Activated CD4-positive, CD25-positive, alpha-beta regulatory T cell treated with anti-CD3 and anti-CD28 coated beads, Interleukin-2, amount 50 U/mL, for 72 hours (primary cell): Measurements from ENCODE around the gene LPCAT3.
"Not testable (repeated sequence)": the region's sequence is repeated elsewhere in the genome, so short reads cannot be mapped to it uniquely, and the experiment has no call there.

Source experiments
- DNase-seq: peaks from one replicate; pipeline ENCODE4 v3.0.0; 2021

The LPCAT3 gene

DNA sequence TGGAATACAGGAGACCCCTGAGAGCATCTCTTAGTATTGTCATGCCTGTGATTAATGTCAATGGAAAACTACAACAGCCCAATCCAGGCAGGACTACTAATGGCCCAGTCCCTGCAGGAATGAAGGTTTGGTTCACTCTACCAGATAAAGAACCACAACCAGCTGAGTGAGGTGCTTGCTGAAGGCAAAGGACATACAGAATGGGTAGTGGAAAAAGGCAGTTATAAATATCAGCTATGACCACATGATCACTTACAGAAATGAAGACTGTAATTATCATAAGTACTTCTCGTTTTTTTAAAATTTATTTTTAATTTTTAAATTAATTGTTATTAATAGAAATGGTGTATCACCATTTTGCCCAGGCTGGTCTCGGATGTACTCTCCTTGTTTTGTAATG is 17.2 kb upstream of the LPCAT3 start:
- no peak for DNase-seq

DNA sequence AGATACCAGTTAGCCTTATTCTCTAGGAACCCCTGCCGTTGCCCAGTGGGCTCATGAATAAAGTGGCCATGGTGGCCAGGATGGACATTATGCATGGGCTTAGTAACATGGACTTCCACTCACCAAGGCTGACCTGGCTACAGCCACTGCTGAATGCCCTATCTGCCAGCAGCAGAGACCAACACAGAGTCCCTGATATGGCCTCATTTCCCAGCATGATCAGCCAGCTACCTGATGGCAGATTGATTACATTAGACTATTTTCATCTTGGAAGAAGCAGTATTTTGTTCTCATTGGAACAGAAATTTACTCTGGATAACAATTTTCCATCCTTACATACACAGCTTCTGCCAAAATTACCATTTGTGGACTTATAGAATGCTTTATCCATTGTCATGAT is 16.2 kb upstream of the LPCAT3 start:
- no peak for DNase-seq

DNA sequence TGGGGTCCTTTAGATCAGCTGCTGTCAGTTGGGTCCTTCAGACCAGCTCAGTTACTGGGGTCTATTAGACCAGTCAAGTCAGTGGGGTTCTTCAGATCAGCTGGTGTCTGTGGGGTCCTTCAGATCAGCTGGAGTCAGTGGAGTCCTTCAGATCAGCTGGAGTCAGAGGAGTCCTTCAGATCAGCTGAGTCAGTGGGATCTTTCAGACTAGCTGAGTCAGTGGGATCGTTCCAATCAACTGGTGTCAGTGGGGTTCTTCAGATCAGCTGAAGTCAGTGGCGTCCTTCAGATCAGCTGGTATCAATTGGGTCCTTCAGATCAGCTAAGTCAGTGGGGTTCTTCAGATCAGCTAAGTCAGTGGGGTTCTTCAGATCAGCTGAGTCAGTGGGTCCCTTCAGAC is 14.7 kb upstream of the LPCAT3 start:
- no peak for DNase-seq

DNA sequence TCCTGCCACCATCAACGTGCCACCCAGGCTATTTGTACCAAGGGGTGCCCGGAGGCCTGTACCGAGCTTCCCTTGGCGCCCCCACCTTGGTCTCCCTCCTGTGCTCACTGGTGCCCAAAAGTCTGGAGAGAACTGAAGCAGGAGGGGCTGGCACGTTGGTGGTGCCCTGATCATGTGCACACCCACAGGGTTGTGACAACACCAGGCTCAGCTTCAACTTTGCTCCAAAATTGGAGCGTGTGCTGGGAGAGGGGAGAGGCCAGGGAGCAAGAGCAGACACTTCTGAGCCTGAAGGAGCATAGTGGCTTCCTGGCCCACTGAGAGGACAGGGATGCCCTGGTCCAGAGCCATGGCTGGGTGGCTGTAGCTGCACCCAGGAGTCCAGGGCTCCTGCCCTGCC is 13.0 kb upstream of the LPCAT3 start:
- no peak for DNase-seq

DNA sequence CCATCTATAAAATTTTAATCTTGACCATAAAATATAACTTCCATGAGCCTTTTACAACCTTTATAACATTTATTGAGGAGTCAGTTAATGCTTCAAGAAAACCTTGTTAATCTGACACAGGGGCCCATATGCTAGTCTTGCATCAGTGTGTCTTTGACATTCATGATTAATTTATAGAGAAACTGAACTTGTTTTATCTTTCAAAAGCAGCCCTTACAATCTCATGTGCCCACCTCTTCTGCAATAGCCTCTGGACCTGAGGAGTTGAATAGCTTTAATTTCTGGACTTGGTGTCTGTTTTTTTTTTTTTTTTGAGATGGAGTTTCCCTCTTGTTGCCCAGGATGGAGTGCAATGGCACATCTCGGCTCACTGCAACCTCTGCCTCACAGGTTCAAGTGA is 8.6 kb upstream of the LPCAT3 start:
- no peak for DNase-seq

DNA sequence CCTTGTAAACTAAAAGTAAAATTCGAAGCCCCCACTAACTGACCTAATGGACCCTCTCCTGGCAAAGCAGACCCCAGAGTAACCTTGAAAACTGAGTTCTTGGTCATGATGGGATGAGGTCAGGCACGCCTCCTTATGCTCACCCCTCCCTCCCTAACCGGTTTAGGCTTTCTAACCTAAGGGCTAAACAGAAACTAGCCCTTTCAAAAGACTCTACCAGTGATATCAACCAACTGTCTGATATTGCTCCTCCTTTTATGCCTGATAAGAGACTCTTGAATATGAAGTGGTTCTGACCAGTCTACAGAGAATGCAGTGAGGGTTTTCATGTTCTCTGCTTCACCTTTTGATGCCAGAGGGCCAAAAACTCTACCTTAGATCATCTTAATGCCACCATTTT is 4.8 kb upstream of the LPCAT3 start:
- no peak for DNase-seq

DNA sequence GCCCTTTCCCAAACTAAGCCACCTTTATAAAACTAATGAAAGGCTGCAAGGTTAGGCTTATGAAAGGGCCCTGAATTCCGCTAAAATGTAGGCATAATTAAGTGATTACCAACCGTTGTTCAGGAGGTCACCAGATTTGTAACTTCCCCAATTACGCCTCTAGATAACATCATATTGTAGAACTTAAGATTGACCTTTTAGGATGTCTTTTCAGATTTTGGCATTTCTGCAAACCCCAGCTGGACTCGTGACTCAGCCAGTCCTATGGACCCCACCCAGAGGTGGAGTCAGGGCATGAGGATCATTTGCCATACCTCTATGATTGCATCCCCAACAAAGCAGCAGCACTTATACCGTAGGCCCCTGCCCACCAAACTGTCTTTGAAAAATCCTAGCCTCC is 3.7 kb upstream of the LPCAT3 start:
- no peak for DNase-seq

DNA sequence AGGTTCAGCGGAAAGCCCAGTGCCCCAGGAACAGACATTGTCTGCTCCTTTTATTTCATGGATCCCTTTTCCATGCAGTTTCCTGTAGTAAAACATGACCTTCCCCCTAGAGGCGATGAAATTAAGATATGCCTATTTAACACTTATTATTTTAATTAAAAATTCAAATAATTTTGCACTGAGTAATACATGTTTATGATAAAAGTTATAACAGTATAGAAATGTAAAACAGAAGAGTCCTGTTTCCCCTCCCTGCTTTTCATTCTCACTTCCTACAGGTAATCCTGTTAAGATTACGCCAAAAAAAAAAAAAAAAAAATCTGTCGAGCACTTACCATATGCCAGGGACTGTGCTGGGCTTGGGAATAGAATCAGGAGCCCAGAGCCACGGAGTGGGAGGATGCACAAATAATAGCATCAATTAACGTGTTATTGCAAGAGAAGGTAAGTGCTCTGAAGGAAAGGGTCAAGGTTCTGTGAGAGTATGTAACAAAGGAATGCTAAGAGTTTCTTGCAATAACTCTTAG is 830 bp upstream of the LPCAT3 start:
- DNase-seq: no peak

DNA sequence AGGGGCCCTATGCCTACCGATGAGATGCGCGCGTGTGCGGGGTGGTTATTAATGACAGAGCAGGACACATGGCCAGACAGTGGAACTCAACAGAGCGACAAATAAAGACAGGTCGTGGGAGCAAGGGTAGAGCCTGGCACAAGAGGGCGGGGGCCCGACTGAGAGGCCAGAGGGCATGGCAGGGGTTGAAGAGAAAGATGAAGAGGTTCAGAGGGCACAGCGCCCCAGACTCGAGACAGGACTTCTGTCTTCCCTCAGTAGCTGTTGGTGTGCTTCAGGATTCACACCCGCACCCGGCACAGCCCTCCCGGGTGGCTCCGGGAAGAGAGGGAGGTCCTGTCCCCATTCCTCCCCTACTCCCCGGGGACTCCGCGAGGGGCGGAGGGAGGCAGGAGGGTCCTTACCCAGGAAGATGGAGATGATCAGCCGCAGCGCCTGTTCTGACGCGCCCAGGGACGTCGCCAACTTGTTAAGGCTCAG is 366 bp downstream of the LPCAT3 start:
- DNase-seq: no peak

DNA sequence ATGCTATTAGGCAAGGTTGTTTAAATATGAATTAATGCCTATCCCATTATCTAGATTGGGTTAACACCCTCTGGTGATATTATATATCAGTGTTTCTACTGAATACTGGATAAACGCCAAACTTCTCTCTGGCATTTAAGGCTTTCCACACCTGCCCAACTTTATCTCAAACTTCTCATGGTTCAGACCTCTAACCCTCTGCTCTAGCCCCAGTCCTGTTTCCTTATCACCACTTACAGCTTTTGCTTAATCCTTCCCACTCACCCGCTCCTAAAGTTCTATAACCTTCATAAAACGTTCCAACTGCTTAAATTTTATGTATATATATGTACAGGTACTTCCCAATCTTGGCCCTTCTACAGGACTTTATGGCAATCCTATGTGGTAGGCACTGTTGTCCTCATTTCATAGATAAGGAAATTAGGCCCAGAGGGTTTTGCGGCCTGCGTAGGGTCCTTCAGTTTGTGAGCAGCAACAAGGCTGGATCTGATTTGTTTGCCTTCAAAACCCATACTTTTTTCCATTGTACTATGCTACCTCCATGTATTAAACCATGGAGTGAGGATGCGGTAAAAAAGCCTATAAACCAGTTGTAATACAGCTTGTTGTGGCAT is 1.2 kb downstream of the LPCAT3 start:
- no peak for DNase-seq

DNA sequence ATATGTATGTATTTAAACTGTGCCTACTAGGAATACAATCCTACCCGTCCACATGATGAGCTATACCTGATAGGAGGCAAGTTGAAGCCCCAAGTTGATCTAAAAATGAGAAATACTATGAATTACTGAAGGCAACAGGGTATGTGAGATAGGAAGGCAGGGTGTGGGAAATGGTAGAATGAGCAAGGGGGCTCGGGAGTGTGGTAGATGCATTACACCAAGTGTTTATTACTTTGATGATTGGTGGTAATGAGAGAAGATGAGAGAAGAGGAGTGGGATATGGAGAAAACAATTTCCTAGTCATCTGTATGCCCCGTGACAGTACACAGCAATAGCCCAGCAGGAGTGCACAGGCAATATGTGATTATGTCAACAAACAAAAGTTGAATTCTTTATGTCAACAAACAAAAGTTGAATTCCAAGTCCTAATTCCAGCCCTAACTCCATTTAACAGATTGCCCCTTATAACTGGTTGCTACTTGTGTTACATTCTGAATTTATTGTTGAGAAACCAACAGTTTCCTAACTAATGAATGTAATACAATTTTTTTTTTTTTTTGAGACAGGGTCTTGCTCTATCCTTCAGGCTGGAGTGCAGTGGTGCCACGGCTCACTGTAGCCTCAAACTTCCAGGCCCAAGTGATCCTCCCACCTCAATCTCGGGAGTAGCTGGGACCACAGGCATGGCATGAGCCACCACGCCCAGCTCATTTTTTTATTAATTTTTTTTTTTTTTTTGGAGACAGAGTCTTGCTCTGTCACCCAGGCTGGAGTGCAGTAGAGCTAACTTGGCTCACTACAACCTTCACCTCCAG is 2.5 kb downstream of the LPCAT3 start:
- no peak for DNase-seq

DNA sequence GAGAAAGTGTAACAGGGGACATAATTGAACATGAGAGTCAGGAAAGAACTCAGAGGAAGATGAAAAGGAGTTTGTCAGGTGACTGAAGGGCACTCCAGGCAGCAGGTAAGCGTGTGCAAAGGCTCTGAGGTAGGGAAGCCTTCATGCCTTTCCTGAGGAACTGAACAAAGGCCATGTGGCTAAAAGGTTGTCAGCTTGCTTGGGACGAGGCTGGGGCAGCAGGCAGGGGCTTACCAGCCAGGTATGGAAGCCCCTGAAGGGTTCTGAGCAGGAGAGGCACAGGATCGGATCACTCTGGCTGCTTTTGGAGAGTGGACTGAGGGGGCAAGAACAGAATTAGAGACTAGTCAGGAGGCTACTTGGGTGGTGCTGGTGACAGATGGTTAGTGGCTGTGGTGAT is 5.2 kb downstream of the LPCAT3 start:
- DNase-seq: no peak

DNA sequence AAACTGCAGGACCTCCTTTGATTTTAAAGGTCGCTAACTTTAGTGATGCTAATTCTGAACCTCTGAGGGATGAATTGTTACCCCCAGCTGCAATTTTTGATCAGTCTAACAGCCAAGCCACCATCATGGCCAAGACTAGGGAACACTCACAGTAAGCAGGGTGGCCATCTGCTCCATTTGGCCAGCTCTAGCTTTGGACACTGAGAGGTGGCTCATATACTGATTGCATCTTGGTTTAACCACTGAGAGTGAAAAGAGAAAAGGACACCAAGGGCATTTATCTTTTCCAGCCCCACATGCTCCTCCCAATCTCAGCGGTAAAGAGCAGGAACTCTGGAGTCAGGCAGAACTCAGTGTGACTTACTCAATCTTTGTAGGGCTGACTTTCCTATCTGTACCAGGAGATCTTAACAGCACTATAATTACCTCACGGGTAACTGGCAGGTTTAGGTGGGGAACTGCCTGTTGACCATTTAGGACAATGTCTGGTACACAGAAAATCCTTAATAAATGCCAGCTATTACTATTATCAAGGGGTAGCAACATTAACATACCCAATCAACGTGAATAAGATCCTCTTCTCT is 6.2 kb downstream of the LPCAT3 start:
- DNase-seq: no peak

DNA sequence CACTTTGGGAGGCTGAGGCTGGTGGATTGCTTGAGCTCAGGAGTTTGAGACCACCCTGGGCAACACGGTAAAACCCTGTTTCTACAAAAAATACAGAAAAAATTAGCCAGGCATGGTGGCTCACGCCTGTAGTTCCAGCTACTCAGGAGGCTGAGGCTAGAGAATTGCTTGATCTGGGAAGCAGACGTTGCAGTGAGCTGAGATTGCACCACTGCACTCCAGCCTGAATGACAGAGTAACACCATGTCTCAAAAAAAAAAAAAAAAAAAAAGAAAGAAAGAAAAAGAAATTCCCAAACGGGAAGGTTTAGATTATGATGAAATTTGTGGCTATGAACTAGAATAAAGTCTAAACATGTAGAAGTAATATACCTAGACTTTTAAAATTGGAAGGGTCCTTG is 6.9 kb downstream of the LPCAT3 start:
- not testable (repeated sequence) for DNase-seq

DNA sequence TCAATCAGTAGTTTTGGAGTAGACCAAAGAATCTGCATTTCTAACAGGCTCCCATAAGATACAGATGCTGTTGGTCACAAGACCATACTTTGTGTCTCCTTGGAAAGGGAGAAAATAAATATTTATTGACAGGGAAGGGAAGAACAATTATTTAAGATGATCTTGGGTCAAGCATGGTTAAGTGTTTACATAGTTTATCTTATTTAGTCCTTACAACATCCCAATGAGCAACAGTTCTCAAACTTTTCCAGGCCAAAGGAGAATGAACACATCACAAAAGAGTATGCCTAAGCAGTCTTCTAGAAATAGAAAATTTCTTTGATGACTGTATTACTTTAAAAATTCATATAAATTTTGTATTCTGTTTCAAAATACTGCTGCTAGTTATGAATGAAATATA is 8.8 kb downstream of the LPCAT3 start:
- DNase-seq: no peak

DNA sequence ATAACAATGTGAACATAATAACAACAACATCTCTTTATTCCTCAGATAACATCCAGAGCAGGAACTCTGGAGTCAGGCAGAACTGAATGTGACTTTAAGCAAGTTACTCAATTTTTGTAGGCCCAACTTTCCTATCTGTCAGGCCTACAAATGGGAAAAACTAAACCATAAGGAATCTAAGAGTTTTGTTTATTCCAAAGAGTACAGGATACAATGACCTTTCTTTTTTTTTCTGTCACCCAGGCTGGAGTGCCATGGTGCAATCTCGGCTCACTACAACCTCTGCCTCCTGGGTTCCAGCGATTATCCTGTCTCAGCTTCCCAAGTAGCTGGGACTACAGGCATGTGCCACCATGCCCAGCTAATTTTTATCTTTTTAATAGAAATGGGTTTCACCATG is 9.4 kb downstream of the LPCAT3 start:
- no peak for DNase-seq

DNA sequence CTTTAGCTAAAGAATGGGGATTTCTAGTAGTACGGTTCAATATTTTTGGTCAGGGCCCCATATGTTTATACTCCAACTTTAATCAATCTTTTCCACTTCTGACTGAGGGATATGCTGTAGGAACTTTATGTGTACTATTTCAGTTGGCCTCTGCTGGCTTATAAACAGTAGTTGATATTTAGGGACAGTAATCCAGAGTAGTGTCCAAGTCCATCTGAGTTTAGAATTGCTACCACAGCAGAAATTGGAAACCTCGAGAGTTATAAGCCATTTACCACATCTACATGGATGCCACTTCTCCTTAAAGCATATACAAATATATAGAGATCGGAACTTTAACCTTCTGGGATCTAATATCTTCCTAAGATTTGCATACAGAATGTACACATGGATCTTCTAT is 11.6 kb downstream of the LPCAT3 start:
- DNase-seq: no peak

DNA sequence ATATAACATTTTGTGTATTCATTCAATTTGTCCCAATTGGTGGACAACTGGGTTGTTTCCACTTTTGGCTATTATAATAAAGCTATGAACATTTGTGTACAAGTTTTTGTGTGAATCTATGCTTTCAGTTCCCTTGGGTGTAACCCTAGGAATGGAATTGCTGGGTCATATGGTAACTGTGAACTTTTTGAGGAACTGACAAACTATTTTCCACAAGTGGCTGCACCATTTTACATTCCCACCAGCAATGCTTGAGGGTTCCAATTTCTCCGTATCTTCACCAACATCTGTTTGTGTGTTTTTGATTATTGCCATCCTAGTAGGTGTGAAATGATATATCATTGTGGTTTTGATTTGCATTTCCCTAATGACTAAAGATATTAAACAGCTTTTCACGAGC is 13.0 kb downstream of the LPCAT3 start:
- DNase-seq: no peak

DNA sequence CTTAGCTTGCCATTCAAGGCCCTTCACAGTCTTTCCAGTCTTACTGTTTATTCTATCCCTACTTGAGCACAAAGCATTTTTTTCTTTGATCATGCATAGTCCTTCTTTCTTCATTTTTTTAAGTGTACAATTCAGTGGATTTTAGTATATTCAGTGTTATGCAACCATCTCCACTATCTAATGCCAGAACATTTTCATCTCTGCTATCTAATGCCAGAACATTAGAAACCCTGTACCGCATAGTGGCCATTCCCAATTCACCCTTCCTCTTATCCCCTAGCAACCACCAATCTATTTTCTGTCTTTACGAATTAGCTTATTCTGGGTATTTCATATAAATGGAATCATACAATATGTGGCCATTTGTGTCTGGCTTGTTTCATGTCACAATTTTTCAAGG is 13.4 kb downstream of the LPCAT3 start:
- no peak for DNase-seq

DNA sequence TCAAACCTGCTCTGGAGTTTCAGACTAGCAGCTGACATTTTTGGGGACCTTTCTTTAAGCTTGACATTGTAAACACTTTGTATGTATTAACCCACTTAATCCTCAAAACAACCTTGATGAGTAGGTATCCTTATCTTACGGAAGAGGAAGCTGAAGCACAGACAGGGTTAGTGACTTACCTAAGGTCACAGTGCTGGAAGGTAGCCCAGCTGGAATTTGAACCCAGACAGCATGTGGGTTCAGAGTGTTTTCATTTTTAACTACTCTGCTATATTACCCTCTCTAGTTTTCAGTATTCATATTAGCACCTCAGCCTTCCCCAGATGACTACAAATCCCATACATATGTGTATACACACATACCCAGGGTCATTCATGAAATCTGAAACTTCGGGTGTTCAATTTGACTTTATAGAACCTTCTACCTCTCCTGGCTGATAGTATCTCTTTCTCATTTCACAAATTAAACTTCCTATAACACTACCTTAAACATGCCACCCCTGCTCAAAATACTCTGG is 13.9 kb downstream of the LPCAT3 start:
- DNase-seq: no peak

DNA sequence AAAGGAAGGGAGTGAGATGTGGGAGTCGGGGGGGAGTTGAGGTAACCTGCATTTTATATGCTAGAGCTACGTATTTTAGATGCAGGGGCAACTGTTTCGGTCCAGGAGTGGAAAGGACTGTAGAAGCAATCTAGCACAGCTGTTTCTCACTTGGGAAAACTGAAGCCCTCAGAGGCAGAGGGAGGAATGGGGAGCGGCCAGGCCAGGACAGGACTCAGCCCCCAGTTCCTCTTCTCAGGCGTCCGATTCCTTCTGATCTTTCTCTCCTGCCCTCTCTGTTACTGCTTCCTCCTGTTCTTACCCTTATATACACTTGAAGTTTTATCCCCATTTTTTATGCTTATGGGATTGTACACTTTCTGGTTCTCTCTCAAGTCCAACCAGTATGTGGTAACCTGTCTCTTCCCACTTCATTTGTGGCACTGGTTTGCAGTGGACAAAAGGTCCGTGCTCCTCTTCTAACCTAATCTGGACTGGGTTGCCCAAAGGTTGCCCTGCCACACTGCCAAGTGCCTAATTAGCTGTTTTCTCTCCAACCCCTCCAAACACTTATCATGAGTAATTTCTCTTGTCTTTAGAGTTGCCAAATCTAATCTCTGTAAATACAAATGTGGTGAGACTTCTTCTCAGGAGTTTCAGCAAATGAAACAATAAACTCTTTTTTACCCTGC is 16.2 kb downstream of the LPCAT3 start:
- DNase-seq: no peak

DNA sequence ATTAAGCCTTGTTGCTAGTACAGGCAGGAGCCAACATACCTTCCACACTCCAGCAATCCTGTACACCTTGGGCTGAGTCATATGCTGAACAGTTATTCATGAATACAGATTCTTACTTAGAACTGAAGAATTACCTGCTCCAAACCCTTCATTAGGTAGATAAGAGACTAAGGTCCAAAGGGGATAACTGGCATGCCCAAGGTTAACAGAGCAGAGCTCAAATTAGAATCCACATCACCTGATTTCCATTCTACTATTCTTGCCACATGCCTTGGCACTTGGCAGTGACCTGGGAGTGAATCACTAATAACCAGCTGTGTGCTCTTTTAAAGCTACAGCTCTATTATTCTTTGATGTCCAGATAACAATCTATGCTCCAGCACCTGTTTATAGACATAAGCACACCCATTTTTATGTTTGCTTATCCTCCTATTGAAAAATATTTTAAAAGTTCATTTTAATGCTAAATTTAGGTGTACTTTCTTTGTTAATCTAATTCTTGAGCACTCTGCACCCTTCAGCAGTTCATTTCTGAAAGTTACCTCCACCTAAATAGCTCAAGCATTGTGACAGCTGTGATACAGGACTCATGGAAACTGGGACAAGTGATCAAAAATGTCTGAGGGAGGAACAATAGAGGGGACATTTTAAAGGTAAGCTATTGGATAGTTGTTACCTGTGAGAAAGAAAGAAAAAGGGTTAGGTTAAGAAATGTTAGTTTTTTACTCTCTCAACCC is 19.4 kb downstream of the LPCAT3 start:
- no peak for DNase-seq

DNA sequence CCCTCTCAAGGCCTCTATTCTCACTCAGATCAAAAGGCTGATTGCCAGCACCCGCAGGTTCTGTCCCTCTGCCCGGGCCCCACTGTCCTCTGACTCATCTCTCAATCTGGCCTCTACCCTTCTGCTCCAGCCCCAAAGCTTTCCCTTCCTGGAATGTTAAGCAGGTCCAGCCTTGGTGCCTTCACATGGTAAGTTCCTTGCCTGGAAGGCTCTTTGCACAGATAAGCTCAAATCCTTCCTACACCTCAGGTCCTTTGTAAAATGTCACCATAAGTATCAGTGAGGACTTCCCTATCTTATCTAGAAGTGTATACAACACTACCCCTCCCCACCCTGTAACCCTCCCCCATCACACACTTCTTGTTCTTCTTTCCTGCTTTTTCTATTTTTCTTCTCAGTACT is 22.2 kb downstream of the LPCAT3 start:
- DNase-seq: no peak
